HG03159 (cell line): ENCODE data around the gene NPPB.

ENCODE experiments used
- ATAC-seq: cut with Tn5 transposase; IDR thresholded peaks from one replicate; pipeline ENCODE4 v1.9.1; 2021; ENCODE audit warnings: mild to moderate bottlenecking, moderate library complexity; ENCODE audit not compliant: unreplicated experiment

Gene NPPB

GRCh38 chr1:11881749-11882441 lies 23.1 kb upstream of the NPPB start:
- no peak for ATAC-seq

GRCh38 chr1:11880911-11881748 lies 22.4 kb upstream of the NPPB start:
- no peak for ATAC-seq

DNA sequence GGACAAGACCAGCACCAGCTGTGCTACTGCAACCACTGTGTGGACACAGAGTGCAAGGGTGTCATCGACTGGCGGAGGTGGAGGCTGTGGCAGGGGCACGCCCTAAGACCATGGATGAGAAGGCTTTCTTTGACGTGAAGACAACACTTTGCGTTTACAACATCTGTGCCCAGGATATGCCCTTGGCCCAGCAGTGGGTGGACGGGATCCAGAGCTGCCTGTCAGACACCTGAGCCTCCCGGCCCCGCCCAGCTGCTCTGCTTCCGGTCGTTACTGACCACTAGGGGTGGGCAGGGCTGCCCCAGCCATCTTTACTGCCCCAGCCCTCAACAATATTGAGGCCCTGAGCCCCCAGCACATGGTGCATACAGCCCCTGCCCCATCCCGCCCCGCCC lies 21.4 kb upstream of the NPPB start:
- ATAC-seq = no peak

- no peak for ATAC-seq
These were observed 20.8 kb upstream of the NPPB start for GRCh38 chr1:11879311-11880180.

DNA sequence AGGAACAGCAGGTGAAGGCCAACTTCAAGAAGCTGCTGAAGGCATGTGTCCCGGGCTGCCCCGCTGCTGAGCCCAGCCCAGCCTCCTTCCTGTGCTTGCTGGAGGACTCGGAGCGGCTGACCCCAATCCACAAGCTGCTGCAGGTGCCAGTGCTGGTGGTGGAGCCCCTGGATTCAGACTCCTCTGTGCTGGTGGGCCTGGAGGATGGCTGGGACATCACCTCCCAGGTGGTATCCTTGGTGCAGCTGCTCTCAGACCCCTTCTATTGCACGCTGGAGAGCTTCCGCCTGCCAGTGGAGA lies 20.1 kb upstream of the NPPB start:
- ATAC-seq = no peak

- ATAC-seq = no peak
These were observed 19.5 kb upstream of the NPPB start for GRCh38 chr1:11878081-11878890.

DNA sequence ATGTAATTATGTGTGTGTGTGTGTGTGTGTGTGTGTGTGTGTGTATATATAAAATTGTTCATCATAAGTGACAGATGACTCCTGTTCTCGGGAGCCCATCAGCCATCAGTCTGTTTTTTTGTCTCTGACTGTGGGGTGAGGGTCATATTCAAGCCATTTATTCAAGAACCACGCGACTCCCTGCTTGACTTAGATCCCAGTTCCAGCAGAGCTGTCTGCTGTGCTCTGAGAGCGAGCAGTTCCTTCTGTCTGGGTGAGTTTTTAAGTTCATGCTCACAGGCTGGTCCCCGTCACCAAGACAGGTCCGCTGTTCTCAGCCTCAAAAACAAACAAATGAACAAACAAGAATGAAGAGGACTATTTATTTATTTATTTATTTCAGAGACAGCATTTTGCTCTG lies 18.3 kb upstream of the NPPB start:
- ATAC-seq = no peak

- ATAC-seq = no peak
These were observed 16.3 kb upstream of the NPPB start for GRCh38 chr1:11875094-11875493.

- ATAC-seq = no peak
These were observed 15.9 kb upstream of the NPPB start for GRCh38 chr1:11874624-11875023.

- ATAC-seq = no peak
These were observed 15.5 kb upstream of the NPPB start for GRCh38 chr1:11874258-11874562.

DNA sequence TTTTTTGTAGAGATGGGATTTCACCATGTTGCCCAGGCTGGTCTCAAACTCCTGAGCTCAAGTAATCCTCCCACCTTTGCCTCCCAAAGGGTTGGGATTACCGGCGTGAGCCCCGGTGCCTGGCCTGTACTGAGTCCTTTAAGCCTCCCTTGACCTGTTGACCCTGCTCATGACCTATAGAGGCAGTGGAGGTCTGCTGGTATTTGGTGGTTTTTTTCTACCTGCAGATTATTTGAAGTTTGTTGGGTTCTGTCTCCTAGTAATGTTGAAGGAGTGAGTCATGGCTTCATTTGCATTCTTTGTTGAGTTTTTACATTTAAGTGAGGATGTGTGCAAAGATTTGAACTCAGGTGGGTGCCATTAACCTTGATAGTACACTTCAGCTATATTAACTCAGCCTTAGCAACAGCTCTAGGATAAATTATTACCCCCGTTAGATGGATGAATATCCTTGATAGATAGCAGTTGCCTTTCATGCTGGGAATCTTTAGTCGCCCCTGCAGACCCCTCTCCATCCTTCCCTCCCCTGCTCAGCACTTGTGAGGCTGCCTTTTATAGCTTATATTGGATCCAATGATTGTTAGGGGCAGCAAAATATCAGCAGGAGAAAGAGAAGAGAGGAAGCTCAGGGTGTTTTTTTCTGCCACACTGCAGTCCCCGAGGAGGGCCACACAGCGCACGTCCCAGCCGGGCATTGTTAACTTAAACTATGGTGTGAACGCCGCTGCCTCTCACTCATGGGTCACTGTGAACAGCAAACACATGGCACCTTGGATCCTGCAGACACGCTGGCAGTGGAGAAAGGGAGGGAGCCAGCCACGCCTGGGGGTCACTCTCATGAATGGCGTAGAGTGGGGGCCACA lies 14.9 kb upstream of the NPPB start:
- no peak for ATAC-seq

- no peak for ATAC-seq
These were observed 13.8 kb upstream of the NPPB start for GRCh38 chr1:11872545-11872944.

- ATAC-seq = no peak
These were observed 11.0 kb upstream of the NPPB start for GRCh38 chr1:11869650-11870207.

DNA sequence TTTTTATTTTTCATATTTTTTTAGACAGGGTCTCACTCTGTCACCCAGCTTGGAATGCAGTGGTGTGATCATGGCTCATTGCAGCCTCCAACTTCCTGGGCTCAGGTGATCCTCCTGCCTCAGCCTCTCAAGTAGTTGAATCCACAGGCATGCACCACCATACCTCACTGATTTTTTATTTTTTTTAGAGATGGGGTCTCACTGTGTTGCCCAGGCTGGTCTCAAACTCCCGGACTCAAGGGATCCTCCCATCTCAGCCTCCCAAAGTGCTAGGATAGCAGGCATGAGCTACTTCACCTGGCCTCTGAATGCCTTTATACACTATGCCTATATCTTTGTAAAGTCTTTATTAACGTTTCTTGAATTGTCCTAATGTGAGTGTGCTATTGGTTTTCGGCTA lies 10.4 kb upstream of the NPPB start:
- ATAC-seq = no peak

GRCh38 chr1:11868331-11868980 lies 9.7 kb upstream of the NPPB start:
- ATAC-seq = no peak

- no peak for ATAC-seq
These were observed 4.1 kb upstream of the NPPB start for GRCh38 chr1:11862890-11863289.

DNA sequence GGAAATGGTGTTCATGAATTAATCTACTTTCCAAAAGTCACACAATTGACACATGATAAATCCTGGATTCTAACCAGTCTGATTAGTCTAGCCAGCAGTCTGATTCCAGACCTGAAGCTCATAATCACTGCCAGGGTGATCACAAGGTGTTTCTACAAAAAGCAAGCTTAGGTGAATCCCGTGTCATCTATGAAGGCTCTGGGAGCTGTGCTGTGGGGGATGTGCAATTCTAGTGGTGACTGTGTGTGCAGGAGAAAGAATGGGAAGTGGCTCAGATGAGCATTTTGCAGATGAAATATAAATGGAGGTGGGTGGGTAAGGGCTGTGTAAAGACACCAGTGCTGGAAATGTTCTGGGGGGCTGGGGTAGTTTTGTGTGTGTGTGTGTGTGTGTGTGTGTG lies 1.8 kb upstream of the NPPB start:
- ATAC-seq = no peak

- no peak for ATAC-seq
These were observed 1.3 kb upstream of the NPPB start for GRCh38 chr1:11860083-11860482.
